HCT116 (cell line): ENCODE data around the gene CYREN.

ENCODE experiments used
- ATF3 ChIP-seq: IDR thresholded peaks from 2 replicates; pipeline ENCODE4 v1.6.1; 2012
- CTCF ChIP-seq, 3 experiments: fragments of 200-600 bp in 1 of 3; sonication (generic) in 1 of 3; IDR thresholded peaks in 2 of 3; conservative IDR thresholded peaks in 1 of 3; 2 replicates each; pipeline ENCODE4 v1.5.1; 2012 to 2017; ENCODE audit warnings: low read depth in 2 of 3, low read length in 2 of 3, antibody characterized with exemption in 1 of 3, borderline replicate concordance in 1 of 3, control low read depth in 1 of 3, mild to moderate bottlenecking in 1 of 3, mixed read lengths in 1 of 3, mixed run types in 1 of 3, moderate library complexity in 1 of 3; ENCODE audit not compliant: insufficient read depth in 1 of 3
- EGR1 ChIP-seq: IDR thresholded peaks from 2 replicates; pipeline ENCODE4 v1.6.1; 2012; ENCODE audit warnings: low read depth
- ELF1 ChIP-seq: IDR thresholded peaks from 2 replicates; pipeline ENCODE4 v1.6.1; 2012; ENCODE audit warnings: low read depth, borderline replicate concordance
- EZH2 ChIP-seq: fragments of 200-600 bp; sonication (generic); IDR thresholded peaks from 2 replicates; pipeline ENCODE4 v1.6.1; 2017; ENCODE audit warnings: antibody characterized with exemption, mixed run types
- EZH2phosphoT487 ChIP-seq: fragments of 200-600 bp; IDR thresholded peaks from 2 replicates; pipeline ENCODE4 v1.6.1; 2018; ENCODE audit warnings: antibody characterized with exemption, borderline replicate concordance
- FOSL1 ChIP-seq: IDR thresholded peaks from 2 replicates; pipeline ENCODE4 v1.6.1; 2012; ENCODE audit warnings: low read depth
- POLR2A ChIP-seq: IDR thresholded peaks from 2 replicates; pipeline ENCODE4 v1.7.0; 2011; ENCODE audit warnings: borderline replicate concordance; ENCODE audit not compliant: insufficient read depth, insufficient read length; ENCODE audit errors: extremely low read depth
- POLR2AphosphoS5 ChIP-seq: IDR thresholded peaks from 2 replicates; pipeline ENCODE4 v1.6.1; 2011; ENCODE audit warnings: mild to moderate bottlenecking, low read depth, low read length, moderate library complexity
- RAD21 ChIP-seq: IDR thresholded peaks from 2 replicates; pipeline ENCODE4 v1.6.1; 2012; ENCODE audit warnings: low read depth, mild to moderate bottlenecking
- SIN3A ChIP-seq: IDR thresholded peaks from 2 replicates; pipeline ENCODE4 v1.6.1; 2012; ENCODE audit warnings: low read depth

GRCh38 chr7:135201350-135201749 is 30.8 kb upstream of the CYREN start:
- no peak for TF ChIP-seq RAD21
- TF ChIP-seq ATF3, result no peak
- no peak for TF ChIP-seq CTCF (IDR thresholded peaks at IDR 0.05 in 2 of 3, conservative IDR thresholded peaks at IDR 0.05 in 1 of 3; ENCODE audit: borderline replicate concordance in 1 of 3, insufficient read depth in 1 of 3, low read depth in 2 of 3, low read length in 2 of 3)
- no peak for TF ChIP-seq POLR2A
- no peak for TF ChIP-seq SIN3A
- TF ChIP-seq EZH2phosphoT487, result no peak
- TF ChIP-seq EGR1, result no peak
- no peak for TF ChIP-seq POLR2AphosphoS5
- TF ChIP-seq EZH2, result no peak
- TF ChIP-seq FOSL1, result no peak
- TF ChIP-seq ELF1, result no peak
